SK-N-MC (cell line): ENCODE measurements around the gene ZBTB7B.

ENCODE experiments used
- DNase-seq: peaks from one replicate; pipeline ENCODE4 v3.0.0-alpha.2; 2011; ENCODE audit warnings: low read depth, low spot score
- H3K27ac ChIP-seq: fragments of 200-600 bp; sonication (generic); 2 replicates; pipeline ENCODE4 v1.5.1; 2016; ENCODE audit warnings: mixed run types
- H3K36me3 ChIP-seq: fragments of 200-600 bp; sonication (generic); 2 replicates; pipeline ENCODE4 v1.6.1; 2017; ENCODE audit warnings: antibody characterized with exemption, low read length, mixed read lengths; ENCODE audit not compliant: insufficient read depth
- H3K4me3 ChIP-seq: fragments of 200-600 bp; sonication (generic); 2 replicates; pipeline ENCODE4 v1.5.1; 2016
- H3K9ac ChIP-seq: fragments of 200-600 bp; sonication (generic); 2 replicates; pipeline ENCODE4 v1.8.0; 2017; ENCODE audit warnings: mixed run types, mixed read lengths; ENCODE audit not compliant: insufficient read length
- H3K9me3 ChIP-seq: fragments of 200-600 bp; sonication (generic); 2 replicates; pipeline ENCODE4 v1.6.1; 2017; ENCODE audit warnings: low read depth, mild to moderate bottlenecking, antibody characterized with exemption, low read length, moderate library complexity, mixed read lengths
- EZH2 ChIP-seq: fragments of 200-600 bp; sonication (generic); IDR thresholded peaks from one replicate; pipeline ENCODE4 v1.6.1; 2017; ENCODE audit warnings: antibody characterized with exemption
- FOXP2 ChIP-seq: optimal IDR thresholded peaks from 2 replicates; pipeline ENCODE3; 2011; ENCODE audit warnings: mild to moderate bottlenecking, moderate library complexity; ENCODE audit not compliant: insufficient read depth; ENCODE audit errors: extremely low read length, control extremely low read depth
- POLR2AphosphoS5 ChIP-seq: IDR thresholded peaks from 2 replicates; pipeline ENCODE4 v1.6.1; 2012; ENCODE audit warnings: mild to moderate bottlenecking, low read depth, low read length, borderline replicate concordance

Gene ZBTB7B

DNA sequence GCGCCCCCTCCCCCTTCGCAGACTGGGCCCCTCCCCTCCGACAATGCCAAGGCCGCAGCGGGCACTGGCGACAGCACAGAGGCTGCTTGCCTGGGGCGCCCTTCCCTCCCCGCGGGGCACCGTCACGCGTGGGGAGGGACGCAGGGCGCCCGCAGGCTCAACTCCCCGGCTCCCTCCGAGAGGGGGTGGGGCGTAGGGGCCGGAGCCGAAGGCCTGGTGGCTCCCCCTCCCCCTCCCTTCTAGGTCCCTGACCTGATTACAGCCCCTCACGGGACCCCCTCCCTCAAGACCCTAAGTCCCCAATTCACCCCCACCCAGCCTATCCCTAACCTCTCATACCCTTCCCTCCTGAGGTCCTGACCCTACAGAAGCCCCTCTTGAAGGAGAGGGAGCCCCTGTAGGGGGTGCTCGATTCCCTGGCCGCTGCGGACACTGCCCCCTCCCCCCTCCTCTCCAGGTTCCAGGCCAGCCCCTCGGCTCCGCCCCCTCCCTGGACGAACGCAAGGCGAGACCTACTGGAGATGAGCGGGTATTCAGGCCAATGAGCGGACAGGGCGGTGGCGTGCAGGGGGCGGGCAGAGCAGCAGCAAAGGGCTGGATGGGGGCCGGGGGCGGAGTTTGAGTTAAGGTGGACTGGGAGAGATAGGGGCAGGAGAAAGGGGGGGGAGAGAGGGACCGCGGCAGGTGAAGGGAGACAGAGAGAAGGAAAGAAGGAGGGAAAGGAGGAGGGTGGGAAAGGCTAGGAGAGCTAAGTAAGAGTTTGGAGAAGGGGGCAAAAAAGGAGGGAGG lies 733 bp upstream of the ZBTB7B start:
- no peaks in the 10 kb centered on the region for H3K36me3 ChIP-seq
- H3K9me3 ChIP-seq = no peaks in the 10 kb centered on the region
- TF ChIP-seq EZH2 (no peak), POLR2AphosphoS5 (no peak; the same call in 1 of the 2 replicates), FOXP2 (no peak)
- H3K9ac ChIP-seq = peak overlapping the region; percentile 9
- DNase-seq = peak; percentile 82
- H3K27ac ChIP-seq = peak overlapping the region; percentile 96
- peak overlapping the region; percentile 95 for H3K4me3 ChIP-seq

DNA sequence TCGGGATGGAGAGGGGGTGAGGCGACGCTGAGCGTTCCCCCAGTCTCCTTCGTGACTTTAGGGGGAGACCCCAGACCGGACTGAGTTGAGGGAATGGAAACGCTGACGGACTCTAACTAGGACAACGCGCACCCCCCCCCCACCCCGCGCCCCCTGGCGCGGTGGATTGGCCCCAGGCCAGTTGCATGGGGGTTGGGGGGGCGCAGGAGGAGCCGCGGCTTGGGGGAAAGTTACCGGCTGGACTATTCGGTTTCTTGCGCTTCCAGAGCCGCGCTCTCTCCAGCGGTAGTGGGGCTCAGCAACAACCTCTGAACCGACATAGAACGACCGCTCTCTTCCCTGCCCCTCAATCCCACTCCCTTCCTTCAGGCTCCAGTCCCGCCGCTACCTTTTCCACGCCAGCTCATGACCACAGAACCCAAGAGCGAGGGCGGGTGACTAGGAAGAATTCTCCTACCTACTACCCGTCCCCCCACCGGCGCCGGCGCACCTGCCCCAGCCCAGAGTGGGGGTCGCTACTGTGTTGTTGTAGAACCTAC lies 694 bp downstream of the ZBTB7B start:
- Histone ChIP-seq H3K9ac (peak overlapping the region; percentile 87), H3K9me3 (no peaks in the 10 kb centered on the region), H3K36me3 (no peaks in the 10 kb centered on the region), H3K27ac (peak overlapping the region; percentile 96), H3K4me3 (peak overlapping the region; percentile 96)
- TF ChIP-seq EZH2 (no peak), POLR2AphosphoS5 (peak; percentile 46)
- DNase-seq = no peak

DNA sequence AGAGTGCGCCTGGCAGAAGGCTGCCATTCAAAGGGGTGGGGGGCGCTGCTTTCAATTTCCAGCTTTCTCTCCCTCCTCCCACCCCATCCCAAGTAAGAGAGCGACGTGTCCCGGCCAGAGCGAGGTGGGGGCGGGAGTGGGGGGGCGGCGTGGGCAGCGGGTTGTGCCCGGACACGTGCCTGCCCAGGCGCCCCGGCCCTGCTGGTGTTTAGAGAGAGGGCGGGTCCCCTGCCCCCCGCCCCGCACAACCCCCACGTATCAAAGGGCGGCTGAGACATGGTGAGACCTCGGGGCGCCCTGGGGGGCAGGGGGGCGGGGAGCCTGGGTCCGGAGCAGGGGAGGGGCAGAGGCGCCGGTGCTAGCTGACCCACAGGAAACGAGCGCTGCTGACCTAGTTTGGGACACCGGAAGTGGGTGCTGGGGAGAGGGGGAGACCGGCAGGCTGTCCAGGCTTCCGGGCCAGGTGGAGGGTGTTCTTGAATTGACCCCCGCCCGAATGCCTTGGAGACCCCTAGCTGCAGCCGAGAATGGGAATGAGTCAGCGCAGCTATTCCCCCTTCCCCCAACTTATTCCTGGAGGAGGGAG lies 1.3 kb downstream of the ZBTB7B start:
- no peaks in the 10 kb centered on the region for H3K9me3 ChIP-seq
- no peaks in the 10 kb centered on the region for H3K36me3 ChIP-seq
- H3K27ac ChIP-seq = peak overlapping the region; percentile 96
- TF ChIP-seq FOXP2 = no peak
- TF ChIP-seq POLR2AphosphoS5 = no peak
- TF ChIP-seq EZH2 = no peak
- peak overlapping the region; percentile 96 for H3K4me3 ChIP-seq
- no peak for DNase-seq
- peak overlapping the region; percentile 87 for H3K9ac ChIP-seq

DNA sequence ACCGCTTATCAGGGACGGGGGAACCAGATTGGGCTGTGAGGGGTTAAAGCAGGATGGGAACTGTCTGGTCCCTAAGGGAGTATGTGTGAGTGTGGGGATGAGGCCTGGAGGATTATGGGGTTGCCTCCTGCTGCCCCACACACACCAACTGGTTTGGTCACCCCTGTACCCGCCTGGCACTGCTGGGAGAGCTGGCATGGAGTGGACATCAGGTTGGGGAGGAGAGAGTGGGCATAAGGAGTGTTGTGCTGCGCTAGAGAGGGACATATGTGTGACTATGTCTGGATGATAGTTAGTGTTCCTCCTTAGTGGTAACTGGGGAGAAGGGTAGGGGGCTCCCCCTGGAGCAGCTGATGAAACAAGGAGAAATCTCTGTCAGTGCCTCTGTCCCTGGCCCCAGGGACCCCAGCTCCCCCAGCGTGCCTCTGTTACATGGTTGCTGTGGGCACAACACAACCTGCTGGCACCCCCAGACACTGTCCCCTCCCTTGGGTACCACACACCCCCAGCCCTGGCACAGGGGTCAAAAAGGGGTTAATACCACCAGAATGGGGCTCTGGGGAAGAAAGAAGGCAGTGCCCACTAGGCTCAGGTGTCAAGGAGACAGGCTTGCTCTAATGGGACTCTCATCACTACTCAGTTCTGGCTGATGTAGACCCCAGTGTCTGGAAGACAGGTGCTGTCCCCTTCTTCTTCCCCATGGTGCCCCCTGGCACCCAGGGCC lies 1.9 kb downstream of the ZBTB7B start:
- H3K36me3 ChIP-seq = no peaks in the 10 kb centered on the region
- no peak for DNase-seq
- H3K27ac ChIP-seq = peak overlapping the region; percentile 96
- TF ChIP-seq FOXP2 = no peak
- TF ChIP-seq POLR2AphosphoS5 = no peak
- TF ChIP-seq EZH2 = no peak
- H3K4me3 ChIP-seq = peak overlapping the region; percentile 96
- H3K9ac ChIP-seq = peak overlapping the region; percentile 87
- no peaks in the 10 kb centered on the region for H3K9me3 ChIP-seq

DNA sequence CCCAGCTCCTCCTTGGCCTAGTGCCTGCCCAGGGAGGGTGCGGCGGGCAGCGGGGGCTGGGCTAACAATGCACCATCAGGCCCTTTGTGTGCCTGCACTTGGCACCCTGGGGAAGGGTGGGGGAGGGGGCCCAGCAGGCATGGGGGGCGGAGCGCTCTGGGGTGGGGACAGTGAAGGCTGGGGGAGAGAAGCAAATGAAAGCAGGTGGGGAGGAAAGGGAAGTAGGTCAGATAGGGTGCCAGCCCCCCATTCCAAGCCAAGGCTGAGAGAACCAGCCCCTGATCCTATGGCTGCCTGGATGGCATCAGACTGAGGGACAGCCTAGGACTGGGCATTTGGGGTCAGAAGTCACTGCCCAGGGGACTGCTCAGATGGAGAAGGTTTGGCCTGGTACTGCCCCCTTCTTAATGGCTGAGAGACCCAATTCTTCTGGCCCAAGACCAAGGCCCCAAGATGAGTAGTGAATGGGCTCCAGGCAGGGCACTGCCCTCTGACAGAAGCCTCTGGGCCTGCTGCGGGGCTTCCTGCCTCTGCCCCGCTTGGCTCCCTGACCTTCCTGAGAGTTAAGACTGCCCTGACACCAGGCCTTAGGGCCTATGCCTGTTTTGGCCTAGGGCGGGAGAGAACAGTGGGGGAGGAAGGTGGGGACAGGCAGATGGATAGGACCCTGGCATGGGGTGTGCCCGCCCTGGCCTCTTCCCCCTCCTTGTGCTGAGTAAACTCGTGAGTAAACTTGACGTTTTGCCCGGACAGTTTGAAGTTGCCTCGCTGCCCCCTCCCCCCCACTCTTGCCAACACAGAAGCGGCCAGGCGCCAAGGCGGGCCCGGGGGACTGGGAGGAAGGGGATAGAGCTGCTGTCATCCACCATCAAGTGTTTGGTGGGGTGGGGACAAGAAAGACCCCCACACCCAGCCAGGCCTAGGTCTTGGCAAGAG lies 2.7 kb downstream of the ZBTB7B start:
- peak overlapping the region; percentile 96 for H3K27ac ChIP-seq

DNA sequence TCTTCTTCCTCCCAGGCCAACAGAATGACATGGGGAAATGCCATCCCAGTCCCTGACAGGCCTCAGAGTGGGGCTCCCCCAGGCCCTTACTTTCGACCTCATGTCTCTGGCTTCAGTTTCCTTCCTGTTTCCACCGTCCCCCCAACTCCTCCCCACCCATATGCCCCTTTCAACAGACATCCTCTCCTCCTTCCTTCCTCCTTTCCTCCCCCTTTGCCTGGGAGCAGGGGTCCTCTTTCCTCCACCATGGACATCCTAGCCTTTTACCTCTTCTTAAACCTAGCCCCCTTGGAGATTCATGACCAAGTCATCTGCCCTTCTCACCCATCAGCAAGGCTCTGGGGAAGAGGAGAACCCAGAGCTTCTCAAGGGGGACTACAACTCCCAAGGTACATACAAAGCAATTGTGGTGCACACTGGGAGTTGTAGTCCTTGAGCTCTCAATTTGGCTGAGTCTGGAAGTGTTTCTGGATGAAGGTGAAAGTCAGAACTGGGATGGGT lies 4.0 kb downstream of the ZBTB7B start:
- Histone ChIP-seq H3K4me3 (no peak overlapping the region), H3K36me3 (no peaks in the 10 kb centered on the region), H3K9me3 (no peaks in the 10 kb centered on the region), H3K9ac (no peak overlapping the region), H3K27ac (peak overlapping the region; percentile 96; the same call in 1 of the 2 replicates)
- no peak for TF ChIP-seq EZH2
- no peak for TF ChIP-seq FOXP2
- DNase-seq = no peak

More for the DNA sequence above, 2.7 kb downstream of the ZBTB7B start:
- H3K9ac ChIP-seq = peak overlapping the region; percentile 87
- TF ChIP-seq POLR2AphosphoS5 = no peak
- TF ChIP-seq FOXP2 = no peak
- TF ChIP-seq EZH2 = no peak
- no peak for DNase-seq
- no peaks in the 10 kb centered on the region for H3K36me3 ChIP-seq
- peak overlapping the region; percentile 96 for H3K4me3 ChIP-seq
- H3K9me3 ChIP-seq = no peaks in the 10 kb centered on the region

DNA sequence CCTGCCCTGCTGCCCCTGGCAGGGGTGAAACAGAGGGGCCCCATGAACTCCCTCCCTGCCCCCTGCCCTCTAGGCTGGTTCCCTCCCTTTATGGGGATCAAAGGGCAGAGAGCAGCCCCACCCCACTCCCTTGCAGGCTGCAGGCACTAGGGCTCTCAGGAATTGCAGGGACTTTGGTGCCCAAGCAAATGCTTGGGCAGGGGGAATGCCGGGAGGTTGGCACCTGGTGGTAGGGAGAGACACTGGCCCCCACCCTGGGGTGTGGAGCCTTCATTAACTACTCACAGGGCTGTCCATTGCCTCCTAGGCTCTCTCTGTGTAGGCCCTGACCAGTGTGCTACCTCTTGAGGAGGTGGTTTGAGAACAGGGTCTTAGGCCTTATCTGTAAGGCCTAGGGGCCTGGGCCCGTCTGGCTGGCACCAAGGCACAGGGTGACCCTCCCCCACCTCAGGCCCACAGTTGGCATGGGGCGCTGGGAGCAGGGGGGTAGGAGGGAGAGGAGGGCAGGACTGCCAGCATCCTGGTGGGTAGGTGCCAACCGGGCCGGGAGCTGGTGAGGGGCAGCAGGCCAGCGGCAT lies 4.7 kb downstream of the ZBTB7B start:
- no peak overlapping the region for H3K27ac ChIP-seq
- H3K36me3 ChIP-seq = no peaks in the 10 kb centered on the region
- no peak overlapping the region for H3K9ac ChIP-seq
- DNase-seq = no peak
- no peak overlapping the region for H3K4me3 ChIP-seq
- H3K9me3 ChIP-seq = no peaks in the 10 kb centered on the region
- TF ChIP-seq FOXP2 (no peak), POLR2AphosphoS5 (no peak), EZH2 (no peak)
